ENCODE results near the gene SCFD2. TPM values are rescaled to one million over a fixed set of nuclear protein-coding genes. Genes with fewer than 3 reads are reported as not detected.

SCFD2 gene
- total and polyA plus RNA-seq, 2 of the 8 experiments (the other 6 are each of a cell fraction or from before 2014, with no cell fraction given) = 6.2 to 10.2 TPM

GRCh38 chr4:52873191-52873590 is 492.7 kb downstream of the SCFD2 start:
- Histone ChIP-seq H3K4me3 (ENCODE audit: extremely low read depth in 1 of 4, insufficient read depth in 2 of 4, low read depth in 3 of 4, low read length in 4 of 4) (peak overlapping the region in 1 of 4 experiments; percentile 45; a peak in 2 of 8 replicates), H3K79me2 (ENCODE audit: control insufficient read depth in 1 of 2, insufficient read depth in 2 of 2, low read length in 2 of 2) (no peaks in the 10 kb centered on the region), H4K8ac (ENCODE audit: extremely low read depth, insufficient read depth, low read length) (no peak overlapping the region), H2BK20ac (ENCODE audit: low read length) (peak overlapping the region; percentile 78; the same call in 1 of the 2 replicates), H3K9ac (replicated peaks in 1 of 4; ENCODE audit: extremely low read depth in 1 of 4, low read depth in 3 of 4, low read length in 3 of 4) (no peak overlapping the region), H3K36me3 (ENCODE audit: control insufficient read depth in 2 of 4, insufficient read depth in 4 of 4, low read length in 3 of 4) (no peaks in the 10 kb centered on the region), H3K4me2 (ENCODE audit: insufficient read depth in 1 of 2, low read depth in 2 of 2, low read length in 2 of 2) (peak overlapping the region; percentile 46 to 57), H3K27ac (ENCODE audit: low read depth, low read length) (no peak overlapping the region), H2BK12ac (ENCODE audit: low read depth, low read length) (peak overlapping the region; percentile 91), H4K5ac (ENCODE audit: insufficient read length, low read depth, low read length) (no peak overlapping the region), H3K23me2 (ENCODE audit: low read depth, low read length) (no peaks in the 10 kb centered on the region), H3K14ac (ENCODE audit: insufficient read length) (no peak overlapping the region), H2BK15ac (ENCODE audit: low read length) (no peak overlapping the region), H2AK5ac (ENCODE audit: low read depth, low read length) (no peak overlapping the region), H3K27me3 (replicated peaks in 1 of 4; ENCODE audit: control insufficient read depth in 3 of 4, extremely low read depth in 1 of 4, insufficient read depth in 3 of 4, low read length in 3 of 4) (no peaks in the 10 kb centered on the region; a peak in 2 of 7 replicates), H2BK120ac (replicated peaks; ENCODE audit: low read depth, low read length) (no peak overlapping the region), H3K4ac (replicated peaks; ENCODE audit: insufficient read length, low read depth, low read length) (no peak overlapping the region), H4K20me1 (replicated peaks in 1 of 2; ENCODE audit: control insufficient read depth in 1 of 2, insufficient read depth in 2 of 2, low read length in 2 of 2) (no peaks in the 10 kb centered on the region), H3K56ac (replicated peaks; ENCODE audit: insufficient read length, low read depth, low read length) (no peak overlapping the region), H2BK5ac (ENCODE audit: low read depth, low read length) (peak overlapping the region; percentile 4; the same call in 1 of the 2 replicates), H3K23ac (ENCODE audit: insufficient read length) (no peak overlapping the region), H3K18ac (ENCODE audit: extremely low read depth, low read length) (0 out of 2 replicates have a peak overlapping the region, but pooled peaks have one; percentile 4), H4K91ac (replicated peaks; ENCODE audit: insufficient read length, low read length) (no peak overlapping the region), H3K4me1 (replicated peaks in 1 of 4; ENCODE audit: control insufficient read depth in 3 of 4, insufficient read depth in 4 of 4, low read length in 3 of 4) (peaks cover 6 to 33% (median 23%) of the 10 kb centered on the region in 4 experiments), H3K79me1 (ENCODE audit: low read depth, low read length) (no peaks in the 10 kb centered on the region), H2AFZ (ENCODE audit: low read length) (no peak overlapping the region), H3K9me3 (ENCODE audit: insufficient read depth in 2 of 2, low read depth in 1 of 2, low read length in 1 of 2) (no peaks in the 10 kb centered on the region)
- WGBS, 2 experiments (ENCODE audit: extremely low coverage in 1 of 2, insufficient coverage in 1 of 2, insufficient read length in 1 of 2, insufficient replicate concordance in 2 of 2, low coverage in 1 of 2, low lambda C conversion rate in 2 of 2, missing lambda C conversion rate in 1 of 2) = 48% methylated on average over 1 of the region's 1 CpG; no CpG with 5 or more reads in 1 of the 2 experiments
- FAIRE-seq (peak; percentile 57), DNase-seq (ENCODE audit: low read depth in 1 of 2, low spot score in 2 of 2) (no peak)
- POLR2A ChIA-PET (ENCODE audit: partially characterized antibody) = interaction anchor here (0.9 to 4.7 kb wide), 9 partner anchors 9 to 218 kb away, joined by 3 to 43 read pairs (median 5); no protein-coding TSS in a partner anchor
- CTCF ChIA-PET (ENCODE audit: partially characterized antibody) = interaction anchor here (0.9 to 1.8 kb wide), 6 partner anchors 8 to 109 kb away, joined by 3 to 4 read pairs (median 3); partner anchors contain the start of gene RASL11B
- TF ChIP-seq RBBP5 (IDR thresholded peaks at IDR 0.05; ENCODE audit: borderline replicate concordance, low read depth, low read length) (no peak), TEAD4 (IDR thresholded peaks at IDR 0.05; ENCODE audit: low read depth, low read length) (no peak), HDAC2 (IDR thresholded peaks at IDR 0.05; ENCODE audit: borderline replicate concordance in 1 of 2, low read depth in 2 of 2, low read length in 2 of 2) (no peak), E2F6 (IDR thresholded peaks at IDR 0.05) (peak; percentile 29; the same call in 1 of the 2 replicates), POLR2A (IDR thresholded peaks at IDR 0.05; ENCODE audit: control extremely low read depth in 1 of 2, low read depth in 2 of 2, low read length in 2 of 2) (no peak), USF2 (IDR thresholded peaks at IDR 0.05; ENCODE audit: low read length) (no peak), TBP (IDR thresholded peaks at IDR 0.05; ENCODE audit: low read depth, low read length) (peak; percentile 17; the same call in 1 of the 2 replicates), RAD21 (IDR thresholded peaks at IDR 0.05 in 1 of 2, conservative IDR thresholded peaks at IDR 0.05 in 1 of 2; ENCODE audit: low read depth in 2 of 2, low read length in 2 of 2) (no peak), FOSL1 (IDR thresholded peaks at IDR 0.05; ENCODE audit: insufficient read depth, low read depth, low read length) (no peak)

All from H1 (cell line).